ENCODE results near the gene NANOS3. TPM values are rescaled to one million over a fixed set of nuclear protein-coding genes. Genes with fewer than 3 reads are reported as not detected.

NANOS3 gene
- total and polyA plus RNA-seq, 9 of the 15 experiments (the other 6 are each of a cell fraction or from before 2014, with no cell fraction given): not detected

GRCh38 chr19:13850910-13851733 is 25.8 kb upstream of the NANOS3 start (continued):
- TF ChIP-seq MEF2D (tag; conservative IDR thresholded peaks at IDR 0.05; ENCODE audit: low read depth) (0 out of 2 replicates have a peak, but pooled peaks have one; percentile 50), MAFF (IDR thresholded peaks at IDR 0.05; ENCODE audit: low read length) (no peak), ZKSCAN1 (IDR thresholded peaks at IDR 0.05; ENCODE audit: low read depth, low read length) (no peak), GMEB1 (CRISPR knock-in tag; IDR thresholded peaks at IDR 0.05) (no peak), JUN (IDR thresholded peaks at IDR 0.05; ENCODE audit: borderline replicate concordance, low read depth, low read length) (peak; percentile 98), JUN (CRISPR knock-in tag; IDR thresholded peaks at IDR 0.05; ENCODE audit: borderline replicate concordance) (peak; percentile 92), PCBP1 (IDR thresholded peaks at IDR 0.05; ENCODE audit: low read depth, low read length, poor library complexity, severe bottlenecking) (no peak), KAT8 (IDR thresholded peaks at IDR 0.05; ENCODE audit: low read depth) (no peak), E2F3 (CRISPR knock-in tag; IDR thresholded peaks at IDR 0.05) (0 out of 2 replicates have a peak, but pooled peaks have one; percentile 34), JUNB (CRISPR knock-in tag; conservative IDR thresholded peaks at IDR 0.05) (peak; percentile 71; the same call in 1 of the 2 replicates), NFIC (IDR thresholded peaks at IDR 0.05) (no peak), ATF4 (CRISPR knock-in tag; IDR thresholded peaks at IDR 0.05) (0 out of 2 replicates have a peak, but pooled peaks have one; percentile 2), RUNX1 (IDR thresholded peaks at IDR 0.05; ENCODE audit: low read depth) (no peak), MAZ (CRISPR knock-in tag; conservative IDR thresholded peaks at IDR 0.05 in 1 of 2, IDR thresholded peaks at IDR 0.05 in 1 of 2) (peak in 1 of 2 experiments; percentile 22; a peak in 2 of 4 replicates), RBM17 (IDR thresholded peaks at IDR 0.05; ENCODE audit: borderline replicate concordance, low read depth, low read length) (no peak), ARID1B (IDR thresholded peaks at IDR 0.05) (peak; percentile 87), ZNF232 (CRISPR knock-in tag; IDR thresholded peaks at IDR 0.05) (no peak), BRF2 (IDR thresholded peaks at IDR 0.05; ENCODE audit: borderline replicate concordance, insufficient read depth, insufficient read length) (no peak), MED1 (CRISPR knock-in tag; IDR thresholded peaks at IDR 0.05; ENCODE audit: borderline replicate concordance) (no peak), NRF1 (conservative IDR thresholded peaks at IDR 0.05 in 1 of 2, IDR thresholded peaks at IDR 0.05 in 1 of 2) (no peak), ZNF644 (tag; IDR thresholded peaks at IDR 0.05; ENCODE audit: low read depth) (peak; percentile 69; the same call in 1 of the 2 replicates), ETS1 (conservative IDR thresholded peaks at IDR 0.05; ENCODE audit: control insufficient read depth, low read depth, low read length) (no peak)
